GM12801 (cell line): ENCODE measurements around the gene CYSTM1.

ENCODE experiments used
- CTCF ChIP-seq: IDR thresholded peaks from one replicate; pipeline ENCODE4 v1.5.1; 2011; ENCODE audit warnings: control low read depth; ENCODE audit not compliant: insufficient read length; ENCODE audit errors: extremely low read depth

Gene CYSTM1

GRCh38 chr5:140239939-140240700 lies 65.1 kb downstream of the CYSTM1 start:
- no peak for TF ChIP-seq CTCF

- no peak for TF ChIP-seq CTCF
Measured at GRCh38 chr5:140240987-140241706, 66.2 kb downstream of the CYSTM1 start.

- TF ChIP-seq CTCF = no peak
Measured at GRCh38 chr5:140242099-140242498, 67.1 kb downstream of the CYSTM1 start.

- no peak for TF ChIP-seq CTCF
Measured at GRCh38 chr5:140242890-140243585, 68.0 kb downstream of the CYSTM1 start.

- no peak for TF ChIP-seq CTCF
Measured at GRCh38 chr5:140243706-140244250, 68.8 kb downstream of the CYSTM1 start.

- no peak for TF ChIP-seq CTCF
Measured at GRCh38 chr5:140244525-140245025, 69.6 kb downstream of the CYSTM1 start.

GRCh38 chr5:140245341-140245740 lies 70.4 kb downstream of the CYSTM1 start:
- TF ChIP-seq CTCF = no peak
